HG02943 (cell line): ENCODE measurements around the gene HSF5.
"Not testable (repeated sequence)": the region's sequence is repeated elsewhere in the genome, so short reads cannot be mapped to it uniquely, and the experiment has no call there.

Source experiments
- ATAC-seq: cut with Tn5 transposase; IDR thresholded peaks from one replicate; pipeline ENCODE4 v1.9.1; 2021; ENCODE audit warnings: mild to moderate bottlenecking, low read depth, moderate library complexity; ENCODE audit not compliant: unreplicated experiment

The HSF5 gene

DNA sequence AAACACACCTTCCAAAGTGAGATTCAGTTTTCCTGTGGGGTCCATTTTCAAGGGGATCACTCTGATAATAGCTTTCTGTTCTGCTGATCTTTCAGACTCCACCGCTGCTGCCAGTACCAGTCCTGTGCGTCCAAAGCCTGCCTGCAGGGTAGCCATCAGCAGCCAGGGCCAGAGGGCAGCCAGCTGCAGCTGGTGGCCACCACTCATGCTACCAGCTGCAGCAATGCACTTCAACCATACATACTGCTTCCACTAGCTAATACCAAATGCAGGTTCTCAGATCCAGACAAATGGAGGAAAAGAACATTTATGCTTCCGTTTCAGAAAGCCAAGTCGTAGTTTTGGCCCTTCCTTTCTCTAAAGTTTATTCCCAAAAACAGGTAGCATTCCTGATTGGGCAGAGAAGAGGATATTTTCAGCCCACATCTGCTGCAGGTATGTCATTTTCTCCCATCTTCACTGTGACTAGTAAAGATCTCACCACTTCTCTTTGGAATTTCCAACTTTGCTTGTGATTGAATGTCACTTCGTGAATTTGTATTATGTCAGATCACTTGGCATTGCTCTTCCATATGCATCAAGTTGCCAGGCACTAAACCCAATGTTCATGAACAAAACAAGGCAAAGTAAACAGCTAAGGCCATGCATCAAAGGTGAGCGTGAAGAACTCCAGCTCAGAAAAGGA is 72.7 kb downstream of the HSF5 start:
- ATAC-seq, result no peak

GRCh38 chr17:58414596-58414997 is 73.6 kb downstream of the HSF5 start:
- ATAC-seq, result no peak

DNA sequence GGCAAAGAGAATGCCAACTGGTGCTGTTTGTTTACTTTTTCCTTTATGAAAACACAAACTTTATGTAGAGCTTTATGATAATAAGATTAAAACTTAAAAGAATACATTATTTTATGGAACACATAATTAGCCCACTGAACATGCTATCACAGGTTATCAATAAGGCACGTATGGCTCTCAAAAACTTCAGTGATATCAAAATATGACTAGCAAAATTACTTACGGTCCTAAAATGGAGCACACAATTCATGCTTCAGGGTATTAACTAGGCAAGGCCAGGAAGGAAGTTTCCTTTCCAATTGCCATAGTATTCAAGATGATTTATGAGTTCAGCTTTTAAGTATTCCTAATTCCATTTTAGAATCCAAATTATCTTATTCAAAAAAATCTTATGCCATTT is 74.5 kb downstream of the HSF5 start:
- no peak for ATAC-seq

DNA sequence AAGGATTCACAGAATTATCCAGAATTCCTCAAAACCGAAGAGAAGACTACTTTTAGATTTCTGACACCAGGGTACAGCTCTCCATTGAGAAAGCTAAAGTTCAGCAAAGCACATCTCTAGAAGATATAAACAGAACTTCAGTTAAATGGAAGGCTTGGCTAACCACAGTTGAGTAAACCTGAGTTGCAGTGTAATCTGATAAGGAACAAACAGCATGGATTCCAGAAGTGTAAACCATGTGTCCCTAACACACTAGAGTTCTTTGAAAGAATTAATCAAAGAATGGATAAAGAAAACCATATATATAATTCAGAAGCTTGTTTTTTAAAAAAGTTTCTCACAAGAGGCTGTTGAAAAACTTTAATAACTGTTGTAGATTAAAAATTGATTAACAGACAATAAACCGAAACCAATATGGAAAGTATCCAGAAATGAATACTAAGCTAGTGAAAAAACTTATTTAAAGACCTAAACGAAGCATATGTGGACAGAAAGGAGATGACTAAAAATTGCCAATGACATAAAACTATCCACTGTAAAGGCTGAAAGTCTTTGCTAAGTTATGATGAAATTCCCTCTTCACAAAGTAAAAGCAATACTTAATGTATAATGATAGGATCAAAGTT is 75.1 kb downstream of the HSF5 start:
- ATAC-seq, result no peak

DNA sequence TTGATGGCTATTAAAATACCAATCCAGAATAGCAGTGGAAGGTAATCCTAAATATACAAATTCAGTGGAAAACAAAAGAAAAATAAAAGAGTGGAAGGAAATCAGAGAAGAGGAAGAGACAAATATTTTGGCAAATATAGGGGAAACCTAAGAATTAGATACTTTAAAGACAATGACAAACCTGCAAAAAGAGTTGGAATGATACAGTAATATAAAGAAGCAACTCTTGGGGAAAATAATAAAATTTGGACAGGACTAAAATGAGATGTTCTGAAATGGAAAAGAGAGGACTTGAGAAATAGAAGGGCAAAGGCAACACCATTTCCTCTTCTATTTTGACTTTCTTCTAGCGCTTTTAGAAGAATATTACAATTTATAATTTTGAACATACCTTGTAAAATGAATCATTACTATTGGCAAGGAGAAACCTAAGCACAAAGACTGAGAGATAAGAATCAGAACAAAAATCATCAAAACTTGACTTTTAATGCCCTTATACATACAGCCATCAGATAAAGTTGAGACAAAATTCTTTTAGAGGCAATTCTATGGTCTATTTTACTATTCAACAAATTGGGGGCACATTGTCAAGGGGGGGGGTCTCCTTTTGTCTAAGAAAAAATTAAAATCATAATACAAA is 76.0 kb downstream of the HSF5 start:
- ATAC-seq, result no peak

GRCh38 chr17:58411408-58411894 is 76.8 kb downstream of the HSF5 start:
- ATAC-seq, result no peak

- ATAC-seq, result no peak
These were observed 77.3 kb downstream of the HSF5 start for GRCh38 chr17:58410714-58411407.

DNA sequence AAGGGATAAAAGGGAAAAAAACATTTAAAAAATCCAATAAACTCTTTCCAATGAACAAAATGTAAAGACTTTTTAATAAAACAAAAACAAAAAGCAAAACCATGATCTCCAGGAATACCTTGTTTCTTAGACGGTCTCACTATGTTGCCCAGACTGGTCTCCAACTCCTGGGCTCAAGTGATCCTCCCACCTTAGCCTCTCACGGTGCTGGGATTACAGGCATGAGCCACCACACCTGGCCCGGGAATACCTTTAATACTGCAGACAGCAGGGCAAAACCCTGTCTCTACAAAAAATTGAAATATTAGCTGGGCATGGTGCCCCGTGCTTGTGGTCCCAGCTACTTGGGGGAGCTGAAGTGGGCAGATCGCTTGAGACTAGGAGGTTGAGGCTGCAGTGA is 78.8 kb downstream of the HSF5 start:
- no peak for ATAC-seq

GRCh38 chr17:58403311-58403710 is 84.9 kb downstream of the HSF5 start:
- no peak for ATAC-seq

DNA sequence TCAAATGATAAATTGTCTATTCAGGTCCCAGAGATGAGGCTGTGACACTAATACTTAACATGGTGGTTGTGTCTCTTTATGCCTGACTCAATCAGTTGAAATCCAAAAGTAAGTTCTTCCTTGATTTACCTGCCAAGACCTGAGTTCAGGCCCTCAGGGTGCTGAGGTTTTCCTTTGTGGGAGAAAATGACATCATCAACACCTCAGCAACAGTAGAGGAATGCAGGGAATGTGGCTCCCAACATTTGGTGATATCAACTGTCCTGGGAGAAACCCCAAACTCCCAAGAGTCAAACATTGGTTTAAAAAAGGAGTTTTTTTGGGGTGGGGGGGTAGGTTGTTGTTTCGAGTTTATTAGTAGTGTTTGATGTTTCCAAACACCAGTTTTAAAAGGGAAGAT is 85.5 kb downstream of the HSF5 start:
- ATAC-seq, result no peak

DNA sequence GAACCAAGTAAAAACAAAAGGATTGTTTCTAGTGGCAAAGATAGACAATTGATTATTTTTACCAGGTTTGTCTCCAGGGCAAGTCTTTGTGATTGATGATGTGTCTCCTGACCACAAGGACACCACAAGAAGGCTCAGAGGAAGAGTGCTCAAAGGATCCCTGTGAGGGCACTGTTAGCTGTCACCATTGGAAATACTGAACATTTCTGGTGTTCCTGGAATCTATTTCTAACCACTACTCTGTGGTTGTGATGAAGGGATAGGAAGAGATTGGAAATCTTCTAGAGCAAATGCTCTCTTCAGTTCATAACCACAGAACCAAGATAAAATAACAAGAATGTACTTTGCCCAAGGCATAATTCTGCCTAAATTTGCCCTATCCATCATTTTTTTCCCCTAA is 86.2 kb downstream of the HSF5 start:
- ATAC-seq, result no peak

GRCh38 chr17:58401287-58401686 is 86.9 kb downstream of the HSF5 start:
- no peak for ATAC-seq

GRCh38 chr17:58400826-58401225 is 87.4 kb downstream of the HSF5 start:
- ATAC-seq, result no peak

- ATAC-seq, result no peak
These were observed 88.2 kb downstream of the HSF5 start for GRCh38 chr17:58399974-58400373.

GRCh38 chr17:58398574-58399266 is 89.5 kb downstream of the HSF5 start:
- no peak for ATAC-seq

DNA sequence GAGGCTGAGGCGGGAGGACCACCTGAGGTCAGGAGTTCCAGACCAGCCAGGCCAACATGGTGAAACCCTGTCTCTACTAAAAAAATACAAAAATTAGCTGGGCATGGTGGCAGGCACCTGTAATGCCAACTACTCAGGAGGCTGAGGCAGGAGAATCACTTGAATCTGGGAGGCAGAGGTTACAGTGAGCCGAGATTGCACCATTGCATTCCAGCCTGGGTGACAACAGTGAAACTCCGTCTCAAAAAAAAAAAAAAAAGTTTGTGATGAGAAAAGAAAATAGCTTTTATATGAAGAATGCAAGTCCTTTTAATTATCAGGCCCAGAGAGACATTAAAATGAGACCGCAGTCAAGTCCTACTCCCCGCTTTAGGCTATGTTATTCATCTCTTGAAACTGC is 90.8 kb downstream of the HSF5 start:
- ATAC-seq, result not testable (repeated sequence)

GRCh38 chr17:58396173-58396572 is 92.0 kb downstream of the HSF5 start:
- no peak for ATAC-seq

DNA sequence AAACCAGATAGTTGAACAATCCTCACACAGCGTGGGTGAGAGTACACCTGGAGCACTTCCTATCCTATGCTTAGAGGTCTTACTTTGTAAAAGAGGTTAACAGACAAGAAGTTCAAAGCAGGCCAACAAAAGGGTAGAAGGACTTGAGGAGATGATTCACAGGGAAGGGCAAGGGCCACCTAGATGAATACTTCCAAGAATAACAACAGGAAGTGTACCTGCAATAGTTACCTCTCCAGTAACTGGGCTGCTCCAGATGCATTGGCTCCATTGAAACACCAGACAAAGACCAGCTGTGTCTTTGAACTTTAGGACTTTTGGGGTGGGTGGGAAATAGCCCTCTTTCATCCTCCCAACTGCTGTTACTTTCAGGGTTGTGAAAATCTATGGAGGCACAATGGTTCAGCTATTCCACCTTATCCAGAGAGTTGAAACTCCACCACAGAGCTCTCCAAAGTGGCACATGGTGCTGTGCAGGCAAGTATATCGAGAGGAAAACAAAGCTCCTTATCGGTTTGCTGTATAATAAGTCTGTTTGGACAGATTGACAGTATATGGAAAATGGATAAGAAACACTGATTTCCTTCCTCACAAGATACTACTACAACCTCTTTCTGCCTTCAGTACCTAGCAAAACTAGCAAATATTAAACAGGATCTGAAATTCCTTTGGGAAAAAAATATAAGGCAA is 93.5 kb downstream of the HSF5 start:
- no peak for ATAC-seq

DNA sequence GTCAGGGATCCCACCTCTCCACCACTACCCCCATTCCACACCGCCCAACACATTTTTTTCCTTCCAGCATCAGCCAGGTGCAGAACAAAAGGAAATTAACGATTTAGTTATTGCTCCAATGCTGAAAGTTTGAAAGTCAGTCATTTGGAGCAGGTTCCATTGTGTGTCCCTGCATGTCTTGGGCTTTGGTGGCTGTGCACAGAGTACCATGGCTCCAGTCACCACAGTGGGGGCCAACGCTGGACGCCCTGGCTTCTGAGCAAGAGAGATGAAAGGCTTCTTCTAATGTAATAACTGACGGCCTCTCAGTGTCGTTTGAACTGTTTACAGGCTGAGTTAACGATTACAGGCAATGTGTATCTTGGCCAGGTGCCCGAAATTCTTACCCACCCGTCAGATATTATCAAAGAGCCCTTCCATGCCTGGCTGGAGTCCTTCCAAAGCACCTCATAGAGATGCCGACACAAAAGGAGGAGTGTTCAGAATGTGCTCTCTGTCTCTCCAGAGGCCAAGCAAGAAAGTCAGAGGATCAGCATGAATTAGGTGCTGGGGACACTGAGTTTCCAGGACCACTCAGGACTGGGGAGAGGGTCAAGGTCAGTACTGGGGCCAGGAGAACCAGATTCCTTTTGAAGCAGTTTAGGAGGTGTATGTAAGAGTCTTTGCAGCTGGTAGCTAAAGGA is 96.8 kb downstream of the HSF5 start:
- ATAC-seq, result no peak

GRCh38 chr17:58390884-58391283 is 97.3 kb downstream of the HSF5 start:
- no peak for ATAC-seq
